Neural cell (in vitro differentiated cells): ENCODE results near the gene DENND6A. TPM values are rescaled to one million over a fixed set of nuclear protein-coding genes. Genes with fewer than 3 reads are reported as not detected.
"Not testable (repeated sequence)": the region's sequence is repeated elsewhere in the genome, so short reads cannot be mapped to it uniquely, and the experiment has no call there.

ENCODE experiments used
- H2AFZ ChIP-seq: fragments of 200-600, 300-800 bp; sonication (generic), shearing (Covaris generic); 2 replicates; pipeline ENCODE4 v1.6.0; 2014; ENCODE audit warnings: low read depth, mild to moderate bottlenecking, antibody characterized with exemption, low read length, moderate library complexity
- H3F3A ChIP-seq: fragments of 200-600 bp; shearing (Covaris generic); 2 replicates; pipeline ENCODE4 v1.6.1; 2016; ENCODE audit warnings: mild to moderate bottlenecking, moderate library complexity, mixed read lengths, antibody characterized with exemption, low read length; ENCODE audit not compliant: insufficient read depth, poor library complexity, severe bottlenecking
- H3K27ac ChIP-seq: fragments of 200-600, 300-800 bp; sonication (generic), shearing (Covaris generic); 2 replicates; pipeline ENCODE4 v1.5.1; 2014; ENCODE audit warnings: mild to moderate bottlenecking, low read length, moderate library complexity
- H3K27me3 ChIP-seq: fragments of 300-800, 200-600 bp; sonication (generic), shearing (Covaris generic); 2 replicates; pipeline ENCODE4 v1.6.0; 2014; ENCODE audit warnings: mild to moderate bottlenecking, low read depth, low read length, moderate library complexity; ENCODE audit not compliant: insufficient read depth
- H3K36me3 ChIP-seq: fragments of 300-800, 200-600 bp; sonication (generic), shearing (Covaris generic); 2 replicates; pipeline ENCODE4 v1.5.1; 2014; ENCODE audit warnings: mild to moderate bottlenecking, antibody characterized with exemption, low read length, moderate library complexity; ENCODE audit not compliant: insufficient read depth
- H3K4me2 ChIP-seq: fragments of 300-800, 200-600 bp; sonication (generic), shearing (Covaris generic); 2 replicates; pipeline ENCODE4 v1.6.0; 2014; ENCODE audit warnings: mild to moderate bottlenecking, low read length
- H3K4me3 ChIP-seq: fragments of 300-800, 200-600 bp; sonication (generic), shearing (Covaris generic); 2 replicates; pipeline ENCODE4 v1.5.1; 2014; ENCODE audit warnings: mild to moderate bottlenecking, low read length, moderate library complexity
- H3K79me2 ChIP-seq: fragments of 200-600 bp; shearing (Covaris generic); replicated peaks from 2 replicates; pipeline ENCODE4 v1.6.0; 2014; ENCODE audit warnings: mild to moderate bottlenecking, low read length, moderate library complexity; ENCODE audit not compliant: insufficient read depth
- H3K9ac ChIP-seq: fragments of 300-800, 200-600 bp; sonication (generic), shearing (Covaris generic); 2 replicates; pipeline ENCODE4 v1.6.1; 2016; ENCODE audit warnings: mild to moderate bottlenecking, low read length, mixed read lengths
- H3K9me2 ChIP-seq: fragments of 200-600 bp; shearing (Covaris generic); 2 replicates; pipeline ENCODE4 v1.6.1; 2016; ENCODE audit warnings: mild to moderate bottlenecking, low read length, mixed read lengths; ENCODE audit not compliant: insufficient read depth
- H3K9me3 ChIP-seq: fragments of 200-600, 300-800 bp; sonication (generic), shearing (Covaris generic); 2 replicates; pipeline ENCODE4 v1.6.1; 2016; ENCODE audit warnings: mild to moderate bottlenecking, mixed run types, low read length, moderate library complexity, mixed read lengths
- H4K20me1 ChIP-seq: fragments of 200-600 bp; shearing (Covaris generic); 2 replicates; pipeline ENCODE4 v1.6.1; 2016; ENCODE audit warnings: mild to moderate bottlenecking, mixed run types; ENCODE audit not compliant: insufficient read depth
- CTCF ChIP-seq: fragments of 450-650 bp; IDR thresholded peaks from 2 replicates; pipeline ENCODE4 v1.5.1; 2014; ENCODE audit warnings: antibody characterized with exemption, mild to moderate bottlenecking, moderate library complexity; ENCODE audit not compliant: poor library complexity, severe bottlenecking
- EP300 ChIP-seq: fragments of 450-650 bp; conservative IDR thresholded peaks from 2 replicates; pipeline ENCODE4 v1.6.1; 2014; ENCODE audit warnings: antibody characterized with exemption, mild to moderate bottlenecking, moderate library complexity; ENCODE audit not compliant: poor library complexity, severe bottlenecking
- EZH2 ChIP-seq: fragments of 200-600, 300-800 bp; shearing (Covaris generic), sonication (generic); IDR thresholded peaks from 2 replicates; pipeline ENCODE4 v1.6.1; 2014; ENCODE audit warnings: antibody characterized with exemption, low read length, borderline replicate concordance, mild to moderate bottlenecking; ENCODE audit not compliant: insufficient read depth, poor library complexity, severe bottlenecking
- MXI1 ChIP-seq: fragments of 450-650 bp; conservative IDR thresholded peaks from 2 replicates; pipeline ENCODE4 v1.6.1; 2014; ENCODE audit warnings: antibody characterized with exemption, mild to moderate bottlenecking; ENCODE audit not compliant: poor library complexity, severe bottlenecking
- POLR2AphosphoS5 ChIP-seq: IDR thresholded peaks from 2 replicates; pipeline ENCODE4 v1.6.1; 2012
- RAD21 ChIP-seq: fragments of 450-650 bp; conservative IDR thresholded peaks from 2 replicates; pipeline ENCODE4 v1.6.1; 2014; ENCODE audit warnings: antibody characterized with exemption, mild to moderate bottlenecking, moderate library complexity
- REST ChIP-seq: IDR thresholded peaks from 2 replicates; pipeline ENCODE4 v1.6.1; 2012; ENCODE audit warnings: borderline replicate concordance
- SMC3 ChIP-seq: fragments of 450-650 bp; conservative IDR thresholded peaks from 2 replicates; pipeline ENCODE4 v1.6.1; 2014; ENCODE audit warnings: antibody characterized with exemption, mild to moderate bottlenecking, moderate library complexity; ENCODE audit not compliant: poor library complexity
- TAF1 ChIP-seq: IDR thresholded peaks from 2 replicates; pipeline ENCODE4 v1.6.1; 2012; ENCODE audit warnings: low read depth
- polyA plus RNA-seq: library from polyadenylated mRNA; depleted of rRNA; stranded (reverse); fragments of >200 nt; gene quantifications from 2 replicates; pipeline ENCODE4 v1.2.3, GENCODE V29; 2014

DENND6A gene
- polyA plus RNA-seq, 1 donor from 2014 or later = 24.0 TPM

- not testable (repeated sequence) for H3K36me3 ChIP-seq, H3K9ac ChIP-seq, H4K20me1 ChIP-seq, H3K4me2 ChIP-seq, H3K9me3 ChIP-seq, H3K27ac ChIP-seq, H3K4me3 ChIP-seq, H3K79me2 ChIP-seq, H3K27me3 ChIP-seq, H2AFZ ChIP-seq, H3F3A ChIP-seq, H3K9me2 ChIP-seq
Measured at GRCh38 chr3:57705351-57705750, 12.5 kb upstream of the DENND6A start.

- Histone ChIP-seq H3K4me2 (no peak overlapping the region), H3K9me2 (no peaks in the 10 kb centered on the region), H3K27me3 (no peaks in the 10 kb centered on the region), H3K27ac (no peak overlapping the region), H4K20me1 (no peaks in the 10 kb centered on the region), H2AFZ (no peak overlapping the region), H3K9me3 (no peaks in the 10 kb centered on the region), H3K9ac (no peak overlapping the region), H3F3A (no peaks in the 10 kb centered on the region), H3K4me3 (no peak overlapping the region), H3K79me2 (no peaks in the 10 kb centered on the region), H3K36me3 (no peaks in the 10 kb centered on the region)
- TF ChIP-seq CTCF = no peak
- TF ChIP-seq EP300 = no peak
- no peak for TF ChIP-seq TAF1
- TF ChIP-seq SMC3 = no peak
- no peak for TF ChIP-seq REST
Measured at GRCh38 chr3:57701781-57702180, 8.9 kb upstream of the DENND6A start.

- Histone ChIP-seq H3K9me3 (no peaks in the 10 kb centered on the region), H3F3A (no peaks in the 10 kb centered on the region), H3K4me3 (no peak overlapping the region), H3K4me2 (no peak overlapping the region), H2AFZ (no peak overlapping the region), H3K27ac (no peak overlapping the region), H3K27me3 (no peaks in the 10 kb centered on the region), H4K20me1 (no peaks in the 10 kb centered on the region), H3K9me2 (no peaks in the 10 kb centered on the region), H3K79me2 (no peaks in the 10 kb centered on the region), H3K9ac (no peak overlapping the region), H3K36me3 (no peaks in the 10 kb centered on the region)
- TF ChIP-seq RAD21 = no peak
- TF ChIP-seq MXI1 = no peak
- TF ChIP-seq CTCF = no peak
- no peak for TF ChIP-seq SMC3
- no peak for TF ChIP-seq REST
- no peak for TF ChIP-seq POLR2AphosphoS5
- TF ChIP-seq TAF1 = no peak
- TF ChIP-seq EP300 = no peak
- TF ChIP-seq EZH2 = no peak
Measured at GRCh38 chr3:57700737-57701136, 7.9 kb upstream of the DENND6A start.
